Ascending aorta (tissue), 2 donors: ENCODE measurements around the gene ZBED4. TPM values are rescaled to one million over a fixed set of nuclear protein-coding genes. Genes with fewer than 3 reads are reported as not detected.

Experiments
- DNase-seq, 2 donors: peaks; one replicate each; pipeline ENCODE4 v3.0.0-alpha.2; 2019; ENCODE audit warnings: low spot score in 2 of 2
- H3K27ac ChIP-seq, 2 donors: fragments of 200-600 bp; sonication (generic); one replicate each; pipeline ENCODE4 v1.5.1; 2016 to 2017; ENCODE audit warnings: mild to moderate bottlenecking in 1 of 2
- H3K27me3 ChIP-seq: fragments of 200-600 bp; sonication (generic); one replicate; pipeline ENCODE4 v1.5.1; 2017
- H3K36me3 ChIP-seq, 2 donors: fragments of 200-600 bp; sonication (generic); one replicate each; pipeline ENCODE4 v1.5.1; 2016
- H3K4me1 ChIP-seq, 2 donors: fragments of 200-600 bp; sonication (generic); one replicate each; pipeline ENCODE4 v1.5.1; 2016 to 2017; ENCODE audit warnings: mild to moderate bottlenecking in 1 of 2
- H3K4me3 ChIP-seq, 2 donors: fragments of 200-600 bp; sonication (generic); one replicate each; pipeline ENCODE4 v1.5.1; 2016 to 2017; ENCODE audit warnings: mild to moderate bottlenecking in 1 of 2
- H3K9me3 ChIP-seq, 2 donors: fragments of 200-600 bp; sonication (generic); one replicate each; pipeline ENCODE4 v1.5.1; 2016
- CTCF ChIP-seq, 3 experiments: fragments of 200-600 bp in 2 of 3; fragments of 450-650 bp in 1 of 3; sonication (generic) in 2 of 3; IDR thresholded peaks; one replicate each; pipeline ENCODE4 v1.5.1; 2016 to 2019; ENCODE audit warnings: antibody characterized with exemption in 3 of 3, mild to moderate bottlenecking in 1 of 3, moderate library complexity in 1 of 3
- intact Hi-C: fragments of 100-400 bp; cut with DNase I; formaldehyde crosslinking; loops from one replicate; pipeline ENCODE4 v1.15.1; 2023
- total RNA-seq: library from RNA; depleted of rRNA; stranded (reverse); fragments of >200 nt; gene quantifications from one replicate; pipeline ENCODE4 v1.1.0, GENCODE V29; 2016

ZBED4 gene
- total RNA-seq, 1 donor from 2014 or later = 10.1 TPM

DNA sequence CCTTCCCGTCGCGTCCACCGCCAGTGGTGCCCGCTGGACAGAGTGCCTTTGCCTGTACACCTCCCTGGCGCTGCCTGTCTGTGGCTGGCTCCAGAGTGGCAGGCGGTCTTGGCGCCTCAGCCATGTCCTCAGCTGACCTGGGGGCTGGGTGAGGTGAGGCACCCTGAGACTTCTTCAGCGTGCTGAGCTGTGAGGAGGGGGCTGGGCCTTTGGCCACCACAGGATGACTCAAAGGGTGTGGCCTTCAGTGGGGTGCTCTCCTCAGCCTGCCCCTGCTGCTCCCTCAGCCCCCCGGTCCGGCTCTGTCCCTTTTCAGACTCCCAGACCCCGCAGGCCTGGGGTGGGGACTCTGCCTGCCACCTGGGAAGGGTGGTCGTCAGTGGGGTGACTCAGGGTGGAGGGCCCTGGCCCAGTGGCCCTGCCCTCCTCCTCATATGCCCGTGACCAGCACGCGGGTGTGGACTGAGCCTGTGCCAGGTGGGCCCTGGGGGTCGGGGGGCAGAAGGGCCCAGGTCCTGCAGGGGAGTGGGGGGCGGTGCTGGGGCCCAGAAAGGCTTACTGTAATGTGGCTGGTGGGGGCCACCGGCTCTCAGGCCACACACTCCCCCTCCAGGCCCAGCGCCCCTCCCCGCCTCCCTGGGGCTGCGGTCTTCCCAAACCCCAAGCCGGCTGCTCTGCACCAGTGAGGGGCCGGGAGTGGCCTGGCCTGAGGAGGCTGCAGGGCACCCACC lies 80.7 kb downstream of the ZBED4 start:
- Histone ChIP-seq H3K9me3 (no peaks in the 10 kb centered on the region), H3K4me3 (peak overlapping the region; percentile 51 to 72), H3K27ac (peak overlapping the region; percentile 86 to 98), H3K36me3 (no peaks in the 10 kb centered on the region), H3K4me1 (peaks cover 15 to 41% of the 10 kb centered on the region in 2 donors), H3K27me3 (no peaks in the 10 kb centered on the region)
- no peak for TF ChIP-seq CTCF (IDR thresholded peaks at IDR 0.05)
- DNase-seq = peak in 1 of 2 donors; percentile 52
- intact Hi-C loops = loop anchor here (5.0 to 10.0 kb wide), 2 partner anchors 268 to 370 kb away; partner anchors contain the start of genes PLXNB2 and SELENOO

DNA sequence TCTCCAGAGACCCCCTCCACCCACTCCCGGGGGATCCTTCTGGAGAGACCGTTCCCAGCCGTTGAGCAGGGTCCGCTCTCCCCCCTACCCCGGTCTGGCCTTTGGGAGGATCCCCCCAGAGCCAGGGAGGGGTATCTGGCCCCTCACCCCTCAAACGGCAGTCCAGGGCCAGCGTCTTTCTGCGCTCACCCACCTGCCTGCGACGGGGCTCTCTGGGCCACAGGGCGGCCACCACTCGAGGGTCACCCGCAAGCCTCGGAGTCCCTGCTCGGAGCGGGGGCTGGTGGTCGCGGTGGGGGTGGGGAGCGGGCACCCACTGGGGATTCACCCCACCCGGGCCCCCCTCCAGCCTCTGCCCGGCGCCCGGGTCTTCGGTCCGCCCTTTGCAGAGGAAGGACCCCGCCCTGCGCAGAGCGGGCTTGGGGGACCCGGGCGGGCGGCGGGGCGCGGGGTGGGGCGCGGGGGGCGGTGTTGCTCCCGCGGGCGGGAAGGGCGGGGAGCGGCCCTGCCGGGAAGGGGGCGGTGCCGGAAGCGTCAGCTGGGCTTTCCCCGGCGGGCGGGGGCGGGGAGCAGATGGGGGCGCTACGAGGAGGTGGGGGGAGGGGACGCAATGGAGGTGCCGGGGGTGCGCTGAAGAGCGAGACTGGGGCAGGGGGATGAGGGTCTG lies 81.4 kb downstream of the ZBED4 start:
- Histone ChIP-seq H3K36me3 (no peaks in the 10 kb centered on the region), H3K27me3 (no peaks in the 10 kb centered on the region), H3K27ac (peak overlapping the region; percentile 86 to 98), H3K4me1 (peaks cover 15 to 41% of the 10 kb centered on the region in 2 donors), H3K9me3 (no peaks in the 10 kb centered on the region), H3K4me3 (peak overlapping the region; percentile 51 to 72)
- DNase-seq = peak in 1 of 2 donors; percentile 88
- TF ChIP-seq CTCF (IDR thresholded peaks at IDR 0.05) = no peak
- intact Hi-C loops = loop anchor here (5.0 to 10.0 kb wide), 2 partner anchors 267 to 370 kb away; partner anchors contain the start of genes PLXNB2 and SELENOO

GRCh38 chr22:49935561-49935960 lies 81.9 kb downstream of the ZBED4 start:
- H3K27ac ChIP-seq = peak overlapping the region; percentile 86 to 98
- no peaks in the 10 kb centered on the region for H3K36me3 ChIP-seq
- no peaks in the 10 kb centered on the region for H3K9me3 ChIP-seq
- H3K27me3 ChIP-seq = no peaks in the 10 kb centered on the region
- intact Hi-C loops = loop anchor here (10.0 kb wide), 1 partner anchor 369 kb away; the partner anchor contains the start of gene PLXNB2
- peaks cover 15 to 41% of the 10 kb centered on the region in 2 donors for H3K4me1 ChIP-seq
- DNase-seq = no peak
- TF ChIP-seq CTCF (IDR thresholded peaks at IDR 0.05) = no peak
- H3K4me3 ChIP-seq = peak overlapping the region; percentile 51 to 72

DNA sequence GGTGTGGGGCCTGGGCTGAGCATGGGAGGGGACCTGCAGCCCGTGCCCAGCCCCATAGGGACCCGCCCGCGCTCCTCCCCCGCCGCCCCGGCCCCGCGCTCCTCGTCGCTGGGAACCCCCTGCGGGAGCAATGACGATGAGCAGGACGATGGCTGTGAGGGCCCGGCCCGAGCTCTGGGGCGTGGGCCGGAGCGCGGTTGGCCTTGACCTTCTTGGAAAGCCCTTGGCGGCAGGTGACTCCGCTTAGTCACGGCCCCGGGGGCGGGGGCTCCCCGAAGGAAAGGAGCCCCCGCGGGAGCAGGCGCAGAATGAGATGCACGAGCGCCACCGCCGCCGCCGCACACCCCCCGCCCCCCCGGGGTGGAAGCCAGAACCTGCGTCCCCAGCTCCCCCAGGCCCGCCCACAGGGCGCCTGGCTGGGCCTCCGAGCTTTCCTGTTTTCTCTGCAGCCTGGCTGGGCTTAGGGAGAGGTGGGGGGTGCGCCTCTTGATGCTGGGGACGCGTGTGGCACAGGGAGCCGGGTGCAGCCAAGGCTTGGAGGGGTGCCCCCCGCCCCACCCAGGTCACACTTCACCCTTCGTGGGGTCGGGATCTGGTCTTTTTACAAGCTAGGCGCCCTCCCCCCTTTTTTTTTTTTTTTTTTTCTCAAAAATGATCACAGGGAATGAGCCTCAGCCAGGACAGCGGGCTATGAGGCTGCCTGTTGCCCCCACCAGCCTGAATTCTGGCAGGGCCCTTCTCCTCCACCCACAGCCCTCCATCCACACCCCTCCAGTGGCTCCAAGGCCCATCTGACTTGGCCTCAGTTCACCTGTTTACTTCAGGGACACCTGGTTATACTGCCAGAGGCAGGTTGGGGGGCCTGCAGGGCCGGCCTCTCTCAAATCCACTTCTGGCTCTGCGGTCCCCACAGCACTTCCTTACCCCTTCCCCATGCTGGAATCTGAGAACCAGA lies 82.7 kb downstream of the ZBED4 start:
- Histone ChIP-seq H3K36me3 (no peaks in the 10 kb centered on the region), H3K4me1 (peaks cover 15 to 39% of the 10 kb centered on the region in 2 donors), H3K4me3 (peak overlapping the region; percentile 51 to 72), H3K27me3 (no peaks in the 10 kb centered on the region), H3K9me3 (no peaks in the 10 kb centered on the region), H3K27ac (peak overlapping the region; percentile 86 to 98)
- intact Hi-C loops = loop anchor here (1.0 to 10.0 kb wide), 3 partner anchors 24 to 369 kb away; partner anchors contain the start of genes PIM3 and PLXNB2
- TF ChIP-seq CTCF (IDR thresholded peaks at IDR 0.05) = no peak
- DNase-seq = peak; percentile 87 to 97
